ENCODE data around the gene DGKZ.

Gene DGKZ

GRCh38 chr11:46381819-46382645 is 34.8 kb downstream of the DGKZ start:
- no peak for DNase-seq (ENCODE audit: low read depth)

- no peak for DNase-seq (ENCODE audit: low read depth)
Observed at GRCh38 chr11:46382646-46383403, 35.6 kb downstream of the DGKZ start.

GRCh38 chr11:46383404-46383758 is 36.1 kb downstream of the DGKZ start:
- no peak for DNase-seq (ENCODE audit: low read depth)

- DNase-seq (ENCODE audit: low read depth), result no peak
Observed at GRCh38 chr11:46383974-46384701, 36.9 kb downstream of the DGKZ start.

GRCh38 chr11:46385169-46386004 is 38.1 kb downstream of the DGKZ start:
- DNase-seq (ENCODE audit: low read depth), result no peak

- no peak for DNase-seq (ENCODE audit: low read depth)
Observed at GRCh38 chr11:46386005-46386578, 38.8 kb downstream of the DGKZ start.

- no peak for DNase-seq (ENCODE audit: low read depth)
Observed at GRCh38 chr11:46386674-46387073, 39.4 kb downstream of the DGKZ start.

- no peak for DNase-seq (ENCODE audit: low read depth)
Observed at GRCh38 chr11:46387456-46387855, 40.2 kb downstream of the DGKZ start.

- DNase-seq (ENCODE audit: low read depth), result no peak
Observed at GRCh38 chr11:46387919-46388618, 40.8 kb downstream of the DGKZ start.

GRCh38 chr11:46388619-46389449 is 41.6 kb downstream of the DGKZ start:
- no peak for DNase-seq (ENCODE audit: low read depth)

- no peak for DNase-seq (ENCODE audit: low read depth)
Observed at GRCh38 chr11:46389450-46390330, 42.4 kb downstream of the DGKZ start.

- no peak for DNase-seq (ENCODE audit: low read depth)
Observed at GRCh38 chr11:46390331-46391171, 43.3 kb downstream of the DGKZ start.

GRCh38 chr11:46391186-46391577 is 43.9 kb downstream of the DGKZ start:
- no peak for DNase-seq (ENCODE audit: low read depth)

GRCh38 chr11:46391578-46392420 is 44.5 kb downstream of the DGKZ start, which contains the start of gene CHRM4:
CHRM4 (minus strand) TSS chr11:46391776; CDS start chr11:46386557, 5,219 bp downstream.
- no peak for DNase-seq (ENCODE audit: low read depth)

GRCh38 chr11:46392421-46393230 is 45.4 kb downstream of the DGKZ start:
- peak; percentile 53 for DNase-seq (ENCODE audit: low read depth)

GRCh38 chr11:46393231-46393616 is 46.0 kb downstream of the DGKZ start:
- DNase-seq (ENCODE audit: low read depth), result no peak

Measured in activated gamma-delta T cell treated with anti-CD3 and anti-CD28 coated beads, Interleukin-2, amount 50 U/mL, for 16 hours (primary cell).